GM20000 (cell line): ENCODE measurements around the gene RIT2.

Experiments
- DNase-seq: peaks from one replicate; pipeline ENCODE4 v3.0.0; 2012; ENCODE audit warnings: low spot score
- TF ChIP-seq, protein P1 (sequence below): IDR thresholded peaks from 2 replicates; pipeline ENCODE4 v1.5.1; 2012; ENCODE audit warnings: mild to moderate bottlenecking, control low read depth; ENCODE audit errors: extremely low read depth, missing control alignments

The RIT2 gene

DNA sequence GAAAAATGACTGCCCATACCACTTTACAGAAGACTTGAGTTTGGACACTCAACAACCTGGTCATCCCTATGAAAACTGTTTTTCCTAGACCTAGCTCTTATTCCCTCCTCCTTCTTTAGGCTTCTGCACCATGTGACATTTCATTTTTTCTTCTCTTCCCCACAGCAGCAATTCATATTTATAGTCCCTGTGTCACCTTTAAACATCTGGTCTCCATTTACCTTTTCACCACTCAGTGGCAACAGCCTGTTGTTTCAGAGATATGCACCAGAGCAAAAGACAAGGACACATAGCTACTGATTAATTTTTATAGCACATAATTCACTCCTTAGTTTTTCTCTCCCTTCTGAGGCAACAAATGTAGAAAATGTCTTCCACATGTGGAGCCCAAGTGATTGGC, 118.7 kb downstream of the RIT2 start:
- TF ChIP-seq, protein P1, sequence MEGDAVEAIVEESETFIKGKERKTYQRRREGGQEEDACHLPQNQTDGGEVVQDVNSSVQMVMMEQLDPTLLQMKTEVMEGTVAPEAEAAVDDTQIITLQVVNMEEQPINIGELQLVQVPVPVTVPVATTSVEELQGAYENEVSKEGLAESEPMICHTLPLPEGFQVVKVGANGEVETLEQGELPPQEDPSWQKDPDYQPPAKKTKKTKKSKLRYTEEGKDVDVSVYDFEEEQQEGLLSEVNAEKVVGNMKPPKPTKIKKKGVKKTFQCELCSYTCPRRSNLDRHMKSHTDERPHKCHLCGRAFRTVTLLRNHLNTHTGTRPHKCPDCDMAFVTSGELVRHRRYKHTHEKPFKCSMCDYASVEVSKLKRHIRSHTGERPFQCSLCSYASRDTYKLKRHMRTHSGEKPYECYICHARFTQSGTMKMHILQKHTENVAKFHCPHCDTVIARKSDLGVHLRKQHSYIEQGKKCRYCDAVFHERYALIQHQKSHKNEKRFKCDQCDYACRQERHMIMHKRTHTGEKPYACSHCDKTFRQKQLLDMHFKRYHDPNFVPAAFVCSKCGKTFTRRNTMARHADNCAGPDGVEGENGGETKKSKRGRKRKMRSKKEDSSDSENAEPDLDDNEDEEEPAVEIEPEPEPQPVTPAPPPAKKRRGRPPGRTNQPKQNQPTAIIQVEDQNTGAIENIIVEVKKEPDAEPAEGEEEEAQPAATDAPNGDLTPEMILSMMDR = no peak
- no peak for DNase-seq

GRCh38 chr18:42980426-42980825, 135.1 kb downstream of the RIT2 start:
- DNase-seq = no peak
- TF ChIP-seq, protein P1 = no peak

DNA sequence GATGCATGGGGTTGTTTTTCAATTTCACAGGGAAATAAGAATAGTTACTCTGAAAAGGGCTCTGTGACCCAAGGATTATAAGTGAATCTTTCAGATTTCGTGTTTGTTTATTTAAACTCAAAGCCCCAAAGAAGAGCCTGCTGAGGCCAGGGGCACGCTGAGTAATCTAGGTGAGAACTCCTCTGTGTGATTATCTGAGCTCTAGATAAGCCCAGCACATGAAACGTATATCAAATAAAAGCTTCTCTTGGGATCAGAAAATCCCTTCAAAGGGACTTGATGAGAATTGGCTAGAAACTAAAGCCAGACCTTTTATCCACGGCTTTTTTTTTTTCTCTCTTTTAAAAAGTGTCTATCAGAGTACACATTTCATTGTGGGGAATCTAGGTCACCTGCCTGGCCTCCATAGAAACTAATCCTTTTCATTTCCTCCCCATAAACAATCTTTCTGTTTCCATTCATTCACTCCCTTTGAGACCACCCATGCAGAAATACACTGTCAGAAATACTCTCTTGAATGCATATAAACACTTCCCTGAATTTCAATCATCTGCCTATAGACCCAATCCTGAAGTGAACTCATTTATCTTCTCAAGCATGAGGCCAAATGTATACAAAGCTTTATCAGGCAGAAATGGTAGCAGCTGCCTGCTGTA, 137.4 kb downstream of the RIT2 start:
- TF ChIP-seq, protein P1 = no peak
- DNase-seq = no peak

- TF ChIP-seq, protein P1 = no peak
- no peak for DNase-seq
These were observed 138.5 kb downstream of the RIT2 start for GRCh38 chr18:42976869-42977590.

GRCh38 chr18:42969366-42969765, 146.1 kb downstream of the RIT2 start:
- no peak for DNase-seq
- TF ChIP-seq, protein P1 = no peak

GRCh38 chr18:42961298-42961697, 154.2 kb downstream of the RIT2 start:
- DNase-seq = no peak
- TF ChIP-seq, protein P1 = no peak

- DNase-seq = no peak
These were observed 156.0 kb downstream of the RIT2 start for GRCh38 chr18:42959528-42959927.

More at GRCh38 chr18:42959528-42959927, 156.0 kb downstream of the RIT2 start:
- TF ChIP-seq, protein P1 = no peak
